Vagina (tissue), 2 donors: ENCODE measurements around the gene UBFD1. TPM values are rescaled to one million over a fixed set of nuclear protein-coding genes. Genes with fewer than 3 reads are reported as not detected.

Experiments used
- DNase-seq, 2 donors: peaks; one replicate each; pipeline ENCODE4 v3.0.0-alpha.2; 2017; ENCODE audit errors: extremely low spot score in 2 of 2
- H3K27ac ChIP-seq: fragments of 200-600 bp; sonication (generic); one replicate; pipeline ENCODE4 v1.5.1; 2019
- H3K27me3 ChIP-seq: fragments of 200-600 bp; sonication (generic); one replicate; pipeline ENCODE4 v1.5.1; 2019
- H3K36me3 ChIP-seq, 2 donors: fragments of 200-600 bp; sonication (generic); one replicate each; pipeline ENCODE4 v1.5.1; 2017 to 2019
- H3K4me1 ChIP-seq: fragments of 200-600 bp; sonication (generic); one replicate; pipeline ENCODE4 v1.5.1; 2019
- H3K4me3 ChIP-seq, 2 donors: fragments of 200-600 bp; sonication (generic); 1 replicate in 1 of 2; 2 replicates in 1 of 2; pipeline ENCODE4 v1.5.1; 2016 to 2019
- H3K9me3 ChIP-seq: fragments of 200-600 bp; sonication (generic); one replicate; pipeline ENCODE4 v1.5.1; 2019
- CTCF ChIP-seq, 3 experiments: fragments of 450-650 bp in 2 of 3; fragments of 200-600 bp in 1 of 3; sonication (generic) in 1 of 3; IDR thresholded peaks; one replicate each; pipeline ENCODE4 v1.5.1; 2017 to 2019; ENCODE audit warnings: antibody characterized with exemption in 3 of 3, mild to moderate bottlenecking in 2 of 3, moderate library complexity in 2 of 3
- POLR2A ChIP-seq, 2 donors: fragments of 450-650 bp; IDR thresholded peaks; one replicate each; pipeline ENCODE4 v1.6.1; 2017; ENCODE audit warnings: antibody characterized with exemption in 2 of 2, mild to moderate bottlenecking in 2 of 2, moderate library complexity in 2 of 2
- POLR2AphosphoS5 ChIP-seq, 2 donors: sonication (generic); formaldehyde crosslinking; IDR thresholded peaks; one replicate each; pipeline ENCODE4 v1.9.0; 2017; ENCODE audit warnings: antibody characterized with exemption in 2 of 2, mild to moderate bottlenecking in 2 of 2, low read depth in 1 of 2; ENCODE audit not compliant: insufficient read depth in 1 of 2
- intact Hi-C: fragments of 100-400 bp; cut with DNase I; formaldehyde crosslinking; loops from one replicate; pipeline ENCODE4 v1.15.1; 2023
- total RNA-seq: library from RNA; depleted of rRNA; stranded (reverse); fragments of >200 nt; gene quantifications from one replicate; pipeline ENCODE4 v1.2.3, GENCODE V29; 2016

Gene UBFD1
- total RNA-seq, 1 donor from 2014 or later: 57.2 TPM

- DNase-seq: no peak
- H3K36me3 ChIP-seq: peaks cover 8 to 92% of the 10 kb centered on the region in 2 donors
- H3K4me3 ChIP-seq: no peak overlapping the region
- TF ChIP-seq POLR2AphosphoS5 (IDR thresholded peaks at IDR 0.05; ENCODE audit: insufficient read depth in 1 of 2, low read depth in 1 of 2) (no peak), POLR2A (IDR thresholded peaks at IDR 0.05) (no peak), CTCF (IDR thresholded peaks at IDR 0.05) (no peak)
- intact Hi-C loops: no loop called here
- peaks cover 13% of the 10 kb centered on the region for H3K4me1 ChIP-seq
- H3K27me3 ChIP-seq: no peaks in the 10 kb centered on the region
- H3K9me3 ChIP-seq: no peaks in the 10 kb centered on the region
- no peak overlapping the region for H3K27ac ChIP-seq
These were observed 7.2 kb downstream of the UBFD1 start for GRCh38 chr16:23564575-23565363.

GRCh38 chr16:23566724-23567123, 9.2 kb downstream of the UBFD1 start:
- no peak for DNase-seq
- TF ChIP-seq POLR2AphosphoS5 (IDR thresholded peaks at IDR 0.05; ENCODE audit: insufficient read depth in 1 of 2, low read depth in 1 of 2): no peak
- no peak for TF ChIP-seq CTCF (IDR thresholded peaks at IDR 0.05)
- TF ChIP-seq POLR2A (IDR thresholded peaks at IDR 0.05): no peak
- Histone ChIP-seq H3K4me1 (no peaks in the 10 kb centered on the region), H3K4me3 (no peak overlapping the region), H3K27me3 (no peaks in the 10 kb centered on the region), H3K27ac (no peak overlapping the region), H3K36me3 (peaks cover 8 to 95% of the 10 kb centered on the region in 2 donors), H3K9me3 (no peaks in the 10 kb centered on the region)
- intact Hi-C loops: no loop called here

GRCh38 chr16:23567602-23568001, 10.1 kb downstream of the UBFD1 start:
- no peak overlapping the region for H3K27ac ChIP-seq
- no peaks in the 10 kb centered on the region for H3K4me1 ChIP-seq
- TF ChIP-seq POLR2A (IDR thresholded peaks at IDR 0.05) (no peak), POLR2AphosphoS5 (IDR thresholded peaks at IDR 0.05; ENCODE audit: insufficient read depth in 1 of 2, low read depth in 1 of 2) (no peak), CTCF (IDR thresholded peaks at IDR 0.05) (no peak)
- no peaks in the 10 kb centered on the region for H3K27me3 ChIP-seq
- DNase-seq: no peak
- intact Hi-C loops: no loop called here
- peaks cover 8 to 95% of the 10 kb centered on the region in 2 donors for H3K36me3 ChIP-seq
- H3K4me3 ChIP-seq: no peak overlapping the region
- no peaks in the 10 kb centered on the region for H3K9me3 ChIP-seq

- H3K4me3 ChIP-seq: no peak overlapping the region
- peaks cover 0 to 62% of the 10 kb centered on the region in 2 donors for H3K36me3 ChIP-seq
- intact Hi-C loops: no loop called here
- no peaks in the 10 kb centered on the region for H3K27me3 ChIP-seq
- no peak for DNase-seq
- no peaks in the 10 kb centered on the region for H3K9me3 ChIP-seq
- H3K27ac ChIP-seq: no peak overlapping the region
- no peaks in the 10 kb centered on the region for H3K4me1 ChIP-seq
- TF ChIP-seq POLR2AphosphoS5 (IDR thresholded peaks at IDR 0.05; ENCODE audit: insufficient read depth in 1 of 2, low read depth in 1 of 2) (no peak), POLR2A (IDR thresholded peaks at IDR 0.05) (no peak)
These were observed 13.6 kb downstream of the UBFD1 start for GRCh38 chr16:23570992-23571632.

- Histone ChIP-seq H3K27me3 (no peaks in the 10 kb centered on the region), H3K4me3 (no peak overlapping the region), H3K27ac (no peak overlapping the region), H3K4me1 (no peaks in the 10 kb centered on the region), H3K36me3 (peaks cover 0 to 55% of the 10 kb centered on the region in 2 donors), H3K9me3 (no peaks in the 10 kb centered on the region)
- intact Hi-C loops: no loop called here
- no peak for DNase-seq
- TF ChIP-seq CTCF (IDR thresholded peaks at IDR 0.05) (no peak), POLR2A (IDR thresholded peaks at IDR 0.05) (no peak), POLR2AphosphoS5 (IDR thresholded peaks at IDR 0.05; ENCODE audit: insufficient read depth in 1 of 2, low read depth in 1 of 2) (no peak)
These were observed 14.4 kb downstream of the UBFD1 start for GRCh38 chr16:23571895-23572294.
